SKM-1 (cell line): ENCODE data around the gene LMOD3.
A peak's percentile ranks its signal among the peaks of the same experiment; 100 is the strongest.

Experiments used
- DNase-seq: peaks from one replicate; lab custom pipeline; 2025; ENCODE audit not compliant: unreplicated experiment; lab: John Stamatoyannopoulos, UW

Gene LMOD3

DNA sequence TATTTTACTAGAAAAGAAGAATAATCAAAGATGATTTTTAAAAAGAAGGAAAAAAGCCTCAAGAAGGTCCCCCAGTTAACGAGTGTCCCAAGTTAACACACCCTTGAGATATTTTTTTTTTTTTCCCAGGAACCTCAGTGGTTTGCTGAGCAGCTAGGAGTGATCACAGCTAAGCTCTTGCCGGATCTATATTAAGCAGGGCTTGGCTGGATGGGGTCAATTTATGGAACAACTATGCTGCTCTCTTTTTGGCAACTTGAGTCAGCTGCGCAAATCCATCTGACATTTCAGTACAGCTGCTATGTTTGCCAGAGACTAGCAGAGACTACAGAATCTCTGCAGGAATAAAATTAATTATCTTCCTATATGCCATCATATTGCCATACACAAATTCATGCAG lies at the start of gene LMOD3:
Gene LMOD3, minus strand, starts transcription at position 193 of the 400 bp plus-strand sequence. CDS start 209 bp downstream, outside the sequence.
- no peak for DNase-seq

DNA sequence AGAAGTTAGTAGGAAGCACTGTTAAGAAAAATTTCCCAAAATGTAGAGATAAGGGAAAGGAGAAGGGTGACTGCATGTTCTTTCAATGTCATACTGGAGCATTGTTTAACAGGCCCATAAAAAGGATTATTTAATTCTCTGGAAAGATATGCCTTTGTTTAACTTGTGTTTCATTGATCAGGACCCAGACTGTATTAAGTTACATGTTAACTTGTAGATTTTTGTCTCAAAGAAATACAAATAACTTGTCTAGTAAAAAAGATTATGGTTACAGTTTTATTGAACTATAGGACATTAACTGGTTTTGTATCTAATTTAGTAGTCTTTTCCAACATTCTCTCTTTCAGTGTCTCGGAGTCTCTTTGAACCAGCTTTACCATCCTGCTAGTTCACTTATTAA lies 49.7 kb upstream of the LMOD3 start:
- no peak for DNase-seq

DNA sequence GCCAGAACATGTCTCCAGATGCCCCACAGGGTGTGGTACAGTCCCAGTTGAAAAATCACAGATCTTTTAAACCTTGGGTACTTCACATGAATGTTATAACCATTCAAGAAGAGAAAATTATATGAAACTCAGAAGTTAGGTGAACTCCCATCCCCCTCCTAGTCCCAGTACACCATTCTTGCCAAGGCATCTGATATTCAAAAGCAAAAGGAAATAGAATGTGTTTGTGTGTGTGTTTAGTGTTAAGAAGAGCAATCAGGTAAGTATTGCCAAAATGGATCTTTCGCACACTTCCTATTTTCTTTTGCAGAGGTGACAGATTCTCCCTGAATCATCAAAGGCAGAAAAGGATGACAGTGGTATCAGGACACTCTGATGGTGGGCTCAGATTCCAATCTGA lies 44.1 kb upstream of the LMOD3 start:
- DNase-seq, result no peak

DNA sequence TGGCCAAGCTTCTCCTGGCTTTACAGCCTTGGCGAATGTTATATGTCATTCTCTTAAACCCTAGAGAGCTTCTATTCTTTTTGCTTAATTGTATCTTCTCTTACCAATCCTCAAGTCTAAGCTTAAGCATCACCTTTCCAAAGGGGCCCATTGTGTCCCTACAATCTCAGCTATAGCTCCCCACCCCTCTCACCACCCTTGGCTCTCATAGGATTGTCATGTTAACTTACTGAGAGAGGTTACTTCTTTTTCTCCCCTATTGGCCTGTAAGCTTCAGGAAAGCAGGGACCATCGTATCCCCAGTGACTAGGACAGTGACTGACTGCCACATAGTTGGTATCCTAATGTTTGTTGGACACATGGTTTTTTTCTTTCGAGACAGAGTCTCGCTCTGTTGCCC lies 43.3 kb upstream of the LMOD3 start:
- DNase-seq, result no peak

DNA sequence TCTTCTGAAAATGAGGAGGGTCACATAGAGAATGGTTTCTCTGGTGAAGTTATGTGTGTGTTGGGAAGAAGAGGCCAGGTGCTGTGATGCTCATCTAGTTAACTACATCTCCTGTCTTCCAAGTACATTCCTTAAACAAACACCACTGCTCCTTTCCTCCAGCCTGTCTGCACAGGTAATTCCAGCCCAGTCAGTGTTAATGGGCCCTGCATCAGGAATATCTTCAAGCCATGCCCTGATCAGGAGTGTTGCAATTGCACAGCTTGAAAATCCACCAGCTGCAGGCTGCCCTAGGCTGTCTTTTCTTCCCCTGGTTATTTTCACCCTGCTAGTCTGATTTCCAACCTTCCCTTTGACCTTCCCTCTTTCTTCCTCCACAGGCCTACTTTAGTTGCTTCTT lies 41.9 kb upstream of the LMOD3 start:
- no peak for DNase-seq

DNA sequence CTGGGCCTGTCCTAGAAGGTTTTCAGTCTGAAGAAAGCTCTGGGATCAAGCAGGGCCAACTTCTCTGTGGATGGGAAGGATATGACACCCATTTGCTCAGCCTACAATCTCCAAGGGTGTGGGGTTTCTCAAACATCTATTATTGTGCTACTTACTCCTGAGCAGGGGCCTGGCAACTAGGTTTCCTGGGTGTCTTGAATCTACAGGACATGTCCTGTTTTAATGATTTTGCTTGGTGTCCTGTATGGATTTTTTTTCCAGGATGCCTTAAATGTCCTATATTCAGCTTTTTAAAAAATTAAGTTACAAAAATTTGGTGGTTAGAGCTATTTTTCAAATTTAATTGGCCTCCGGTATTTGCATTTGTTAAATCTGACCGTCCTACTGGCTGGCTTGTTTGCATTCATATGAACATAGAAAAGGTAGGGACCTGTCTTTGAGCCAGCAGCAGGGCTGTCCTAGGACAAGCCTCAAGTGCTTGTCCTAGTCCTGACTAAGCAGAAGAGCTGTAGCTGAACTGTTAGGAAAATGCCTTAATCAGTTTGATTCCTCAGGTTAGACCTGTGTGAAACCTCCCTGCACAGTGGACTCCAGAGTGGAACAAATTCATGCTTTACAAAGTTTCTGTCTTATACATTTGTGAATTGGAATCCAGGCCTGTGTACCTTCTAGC lies 40.0 kb upstream of the LMOD3 start:
- no peak for DNase-seq

DNA sequence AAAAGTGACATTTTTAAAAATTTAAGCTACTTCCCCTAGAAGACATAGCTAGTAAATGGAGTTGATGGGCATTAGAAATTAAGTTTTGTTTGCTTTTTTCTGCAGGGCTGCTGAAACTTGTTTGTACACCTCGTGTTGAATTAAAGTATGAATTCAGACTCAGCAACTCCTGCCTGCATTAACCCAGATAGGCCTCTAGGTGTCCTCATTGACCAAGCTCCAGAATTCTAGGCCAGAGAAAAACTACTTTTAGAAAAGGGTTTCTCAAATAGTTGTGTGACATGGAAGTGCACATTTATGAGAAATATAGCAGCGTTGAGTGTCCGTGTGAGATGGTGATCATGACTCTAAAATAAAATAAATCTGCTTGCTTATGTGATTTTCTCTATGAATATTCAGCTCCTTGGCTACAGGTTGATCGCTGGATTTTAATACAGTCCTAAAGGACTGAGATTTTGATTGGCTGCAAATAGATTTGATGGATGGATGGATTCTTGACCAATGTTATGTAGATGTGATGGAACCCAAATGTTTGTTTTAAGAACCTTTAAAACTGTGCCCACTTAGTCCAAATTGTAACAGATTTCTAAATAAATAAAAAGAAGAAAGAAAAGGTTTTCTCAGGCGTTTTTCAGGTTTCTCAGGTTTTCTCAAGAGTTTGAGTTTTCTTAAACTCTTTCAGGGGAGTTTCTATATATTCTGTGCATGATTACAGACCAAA lies 39.4 kb upstream of the LMOD3 start:
- DNase-seq, result peak; percentile 45

DNA sequence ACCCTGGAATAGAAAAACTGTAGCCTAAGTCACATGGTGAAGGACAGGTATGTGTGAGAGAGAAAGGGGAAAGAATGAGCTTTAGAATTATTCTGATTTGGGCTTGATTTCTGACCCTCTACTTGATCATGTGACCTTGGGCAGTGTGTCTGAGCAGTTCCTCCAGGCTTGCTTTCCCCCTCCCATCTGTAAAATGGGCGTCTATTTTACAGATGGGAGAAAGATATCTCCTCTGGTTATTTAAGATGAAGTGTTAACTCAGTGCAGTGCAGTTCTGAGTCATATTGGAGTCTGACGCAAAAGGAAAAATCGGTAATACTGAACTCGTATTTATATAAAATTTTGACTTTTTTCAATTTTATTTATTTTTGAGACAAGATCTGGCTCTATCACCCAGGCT lies 38.1 kb upstream of the LMOD3 start:
- DNase-seq, result no peak

DNA sequence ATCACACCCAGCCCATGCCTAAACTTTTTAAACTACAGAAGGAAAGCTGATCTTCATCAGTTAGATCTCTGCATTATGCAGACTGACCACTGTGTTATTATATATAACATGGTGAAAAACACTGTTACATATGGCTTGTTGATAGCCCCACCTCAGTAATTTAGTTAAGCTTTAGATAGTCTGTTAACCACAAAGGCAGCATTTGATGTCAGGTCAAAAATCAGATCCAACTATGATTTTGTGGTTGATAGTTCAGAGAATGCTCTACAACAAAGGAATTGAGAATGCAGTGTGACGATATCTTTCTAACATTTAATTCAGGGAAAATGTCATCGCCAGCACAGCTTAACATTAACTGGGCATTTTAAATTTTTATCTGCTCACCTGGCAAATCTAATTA lies 37.7 kb upstream of the LMOD3 start:
- no peak for DNase-seq

DNA sequence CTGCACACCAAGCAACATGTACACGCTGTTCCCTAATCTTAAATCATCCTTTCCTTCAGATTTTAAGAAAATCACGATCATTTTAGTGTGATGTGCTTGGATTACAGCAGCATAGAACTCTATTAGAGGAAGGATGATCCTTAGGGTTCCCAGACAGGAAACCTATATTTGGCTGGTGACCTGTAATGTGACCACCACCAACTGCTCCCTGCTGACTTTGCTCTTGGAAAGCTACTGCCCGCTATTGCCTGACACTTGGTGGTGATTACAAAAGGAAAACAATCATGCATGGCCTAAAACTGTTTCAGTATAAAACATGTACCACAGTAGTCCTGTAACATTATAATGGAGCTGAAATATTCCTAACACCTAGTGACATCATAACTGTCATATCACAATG lies 27.2 kb upstream of the LMOD3 start:
- DNase-seq, result no peak

DNA sequence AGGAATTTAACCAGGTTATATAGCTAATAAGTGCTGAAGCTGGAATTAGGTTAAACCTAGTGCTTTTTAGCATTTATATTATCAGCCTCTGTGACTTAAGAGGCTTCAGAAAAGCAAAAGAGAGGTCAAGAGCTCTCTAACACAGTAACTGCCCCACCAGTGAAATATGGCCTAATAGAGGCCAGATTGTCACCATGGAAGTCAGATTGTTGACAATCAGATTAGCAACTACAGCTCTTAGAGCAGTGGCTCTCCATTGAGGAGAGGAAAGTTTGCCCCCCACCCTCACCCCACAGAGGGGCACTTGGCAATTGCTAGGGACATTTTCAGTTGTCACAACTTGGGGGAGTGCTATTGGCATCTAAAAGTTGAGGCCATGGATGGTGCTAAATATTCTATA lies 23.3 kb upstream of the LMOD3 start:
- DNase-seq, result no peak

DNA sequence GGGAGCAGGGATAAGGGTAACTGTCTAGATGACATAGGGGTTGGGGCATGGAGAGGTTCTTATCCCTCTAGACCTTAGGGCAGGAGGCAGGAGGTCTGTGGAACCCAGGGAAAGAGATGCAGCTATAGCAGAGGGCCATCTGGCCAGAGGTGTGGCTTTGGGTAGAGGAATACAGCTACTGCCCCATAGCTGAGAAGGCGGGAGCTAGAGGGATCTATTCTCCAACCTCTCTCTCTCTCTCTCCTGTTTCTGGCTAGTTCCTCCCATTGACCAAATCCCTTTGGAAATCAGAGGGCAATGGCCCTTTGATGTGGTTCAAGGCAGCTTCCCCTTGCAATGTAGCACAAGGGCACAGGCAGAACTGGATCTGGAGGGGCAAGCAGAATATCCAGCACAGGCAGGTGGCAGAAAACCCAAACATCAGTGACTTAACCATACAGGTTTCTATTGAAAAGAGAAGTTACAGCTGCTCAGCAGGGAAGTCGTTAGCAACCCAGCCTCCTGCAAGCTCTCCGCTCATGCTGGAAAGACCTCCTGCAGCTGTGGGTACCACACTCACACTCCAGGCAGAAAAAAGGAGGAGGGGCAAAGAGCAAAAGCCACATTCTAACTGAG lies 22.3 kb upstream of the LMOD3 start:
- DNase-seq, result no peak

DNA sequence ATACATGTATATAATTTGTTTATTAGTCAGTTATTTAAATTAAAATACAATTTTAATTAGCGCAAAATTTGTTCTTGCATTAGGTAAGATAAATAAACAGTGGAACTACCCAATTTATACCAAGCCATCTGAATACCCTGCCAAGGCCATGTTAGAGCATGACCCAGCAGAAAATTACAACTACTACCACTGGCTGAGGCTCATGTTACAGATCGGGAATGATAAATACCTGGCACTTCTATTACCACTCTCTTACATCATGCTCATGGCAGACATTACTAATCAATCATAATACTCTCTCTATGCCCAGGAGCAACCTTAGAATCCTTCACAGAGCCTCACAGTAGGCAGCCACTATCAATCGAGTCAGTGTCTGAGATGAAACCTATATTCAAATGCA lies 21.2 kb upstream of the LMOD3 start:
- no peak for DNase-seq

DNA sequence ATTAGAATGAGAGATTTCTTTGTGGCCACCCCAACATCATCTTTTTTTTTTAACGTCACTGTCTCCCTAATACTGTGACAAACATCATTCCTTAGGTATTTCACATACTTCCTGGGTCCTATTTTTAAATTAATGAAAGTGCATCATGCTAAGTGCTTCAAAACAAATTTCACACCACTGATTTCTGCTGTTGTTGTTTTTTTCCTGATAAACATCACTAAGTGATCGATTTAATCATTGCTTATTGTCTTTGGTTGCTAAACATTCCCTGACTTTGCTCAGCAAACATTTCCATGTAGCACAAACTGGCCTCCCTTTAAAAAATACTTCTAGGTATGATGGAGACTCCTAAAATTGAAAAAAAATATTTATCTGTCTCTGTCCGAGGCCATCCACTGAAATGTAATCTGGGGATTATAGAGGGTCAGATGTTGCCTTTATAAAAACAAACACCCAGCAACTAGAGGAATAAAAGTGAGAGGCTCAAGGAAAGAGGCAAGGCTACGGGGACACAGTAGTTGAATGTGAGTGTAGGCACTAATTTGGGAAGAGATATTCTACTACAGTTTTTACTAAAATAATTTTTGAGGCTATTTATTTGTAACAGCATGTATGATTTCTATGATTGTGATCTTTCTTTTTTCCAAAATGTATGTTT lies 20.5 kb upstream of the LMOD3 start:
- DNase-seq, result no peak

DNA sequence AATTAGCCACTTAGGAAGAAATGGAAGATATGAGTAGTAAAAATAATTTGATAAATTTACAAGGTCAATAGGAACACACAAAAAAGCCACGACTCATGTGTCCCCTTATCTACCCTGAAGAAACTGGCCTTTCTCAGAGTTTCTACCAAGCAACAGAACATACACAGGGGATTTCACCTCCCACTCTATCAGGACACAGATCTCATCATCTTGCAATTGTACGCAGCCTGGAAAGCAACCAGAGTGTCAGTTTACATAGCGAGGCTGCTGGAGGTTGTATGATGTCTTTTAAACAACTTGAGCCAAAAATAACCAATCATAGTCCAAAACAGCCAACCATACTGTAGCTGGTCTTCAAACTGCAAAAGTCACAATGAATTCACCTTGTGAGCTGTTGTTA lies 19.7 kb upstream of the LMOD3 start:
- no peak for DNase-seq

DNA sequence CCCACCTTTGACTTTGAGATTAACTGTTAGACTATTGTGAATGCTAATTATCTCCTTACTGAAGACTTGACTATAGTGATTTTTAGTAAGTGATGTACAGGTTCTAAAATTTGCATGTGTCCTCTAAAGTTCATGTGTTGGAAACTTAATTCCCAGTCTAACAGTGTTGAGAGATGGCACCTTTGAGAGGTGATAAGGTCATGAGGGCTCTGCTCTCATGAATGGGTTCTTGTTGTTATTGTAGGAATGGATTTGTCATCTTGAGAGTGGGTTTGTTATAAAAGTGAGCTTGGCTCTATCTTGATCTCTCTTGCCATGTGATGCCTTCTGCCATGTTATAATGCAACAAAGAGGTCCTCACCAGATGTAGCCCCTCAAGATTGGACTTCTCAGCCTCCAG lies 18.9 kb upstream of the LMOD3 start:
- no peak for DNase-seq

DNA sequence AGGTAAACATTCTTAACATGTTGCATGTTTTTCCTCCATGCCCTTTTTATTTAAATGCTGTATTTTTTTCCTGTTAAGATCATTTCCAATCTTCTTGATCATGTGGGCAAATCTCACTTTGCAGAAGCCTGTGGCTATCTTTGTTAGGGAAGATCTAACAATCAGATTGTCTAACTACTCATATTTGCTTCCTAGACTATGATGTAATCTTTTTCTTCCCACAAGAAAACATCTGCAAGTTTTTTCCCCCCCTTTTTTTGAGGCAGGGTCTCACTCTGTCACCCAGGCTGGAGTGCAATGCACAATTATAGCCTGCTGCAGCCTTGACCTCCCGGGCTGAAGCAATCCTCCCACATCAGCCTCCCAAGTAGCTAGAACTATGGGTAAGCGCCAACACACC lies 15.0 kb upstream of the LMOD3 start:
- DNase-seq, result no peak

DNA sequence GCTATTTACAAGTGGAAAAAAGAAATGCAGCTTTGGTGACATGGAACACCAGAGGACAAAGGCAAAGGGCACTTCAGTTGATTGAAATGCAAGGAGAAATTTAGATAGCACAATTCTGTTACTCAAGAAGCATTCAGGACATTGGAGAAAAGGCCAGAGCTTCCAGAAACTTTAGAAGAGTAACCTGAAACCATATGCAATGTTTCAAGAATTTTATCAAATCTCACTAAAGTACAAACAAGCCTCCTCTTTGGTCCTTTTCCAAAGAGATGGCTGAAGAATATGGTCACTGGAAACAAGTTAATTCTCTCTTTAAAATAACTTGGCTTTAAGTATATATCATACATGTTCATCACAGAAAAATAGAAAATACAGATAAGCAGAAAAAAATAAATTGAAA lies 14.6 kb upstream of the LMOD3 start:
- no peak for DNase-seq

DNA sequence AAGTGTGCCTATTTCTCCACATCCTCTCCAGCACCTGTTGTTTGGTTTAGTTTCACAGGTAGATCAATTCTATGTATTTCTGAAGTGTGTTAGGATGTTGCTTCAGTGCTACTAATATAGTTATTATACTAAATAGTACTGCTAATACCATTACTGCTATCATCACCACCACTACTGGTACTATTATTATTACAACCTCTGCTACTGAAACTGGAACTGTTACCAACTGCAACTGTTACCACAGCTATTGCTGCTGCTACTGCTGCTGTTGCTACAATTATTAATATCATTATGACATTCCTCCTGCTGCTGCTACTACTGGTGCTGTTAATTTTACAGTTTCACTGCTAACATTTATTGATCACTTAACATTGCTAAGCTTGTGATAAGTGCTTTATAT lies 8.3 kb upstream of the LMOD3 start:
- DNase-seq, result no peak

DNA sequence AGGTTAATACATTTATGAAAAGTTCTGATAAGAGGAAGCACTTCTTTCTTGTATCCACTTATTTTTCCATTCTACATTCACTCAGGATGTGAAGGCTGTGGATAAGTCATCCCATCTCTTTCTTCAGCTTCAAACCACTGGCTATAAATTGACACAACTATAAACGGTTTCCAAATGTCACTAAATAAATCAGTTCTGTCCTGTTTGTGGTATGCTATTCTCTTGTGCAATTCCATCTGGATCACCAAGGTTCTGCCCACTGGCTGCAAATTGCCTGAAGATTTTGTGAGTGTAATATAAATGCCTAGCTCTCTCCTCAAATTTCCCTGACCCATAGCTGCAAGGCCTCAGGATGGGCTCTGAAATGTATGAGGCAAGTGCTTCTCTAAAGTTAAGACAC lies 7.1 kb upstream of the LMOD3 start:
- no peak for DNase-seq

DNA sequence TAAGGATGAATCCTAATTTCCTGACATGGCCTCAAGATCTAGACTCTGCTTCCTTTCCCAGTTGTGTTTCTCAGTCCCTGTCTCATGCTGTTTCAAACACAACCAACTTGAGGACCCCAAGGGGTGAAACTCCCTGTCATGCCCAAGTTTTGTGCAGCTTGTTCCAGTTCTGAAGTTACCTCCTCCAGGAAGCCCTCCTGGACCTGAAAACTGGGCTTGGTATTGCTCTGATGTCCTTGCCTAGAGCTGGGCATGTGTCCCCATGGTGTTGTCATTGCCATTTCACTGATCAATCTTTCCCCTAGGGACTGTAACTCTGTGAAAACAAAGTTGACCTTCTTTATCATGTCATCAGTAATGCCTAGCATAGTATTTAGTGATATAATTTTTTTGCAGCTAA lies 6.1 kb upstream of the LMOD3 start:
- no peak for DNase-seq

DNA sequence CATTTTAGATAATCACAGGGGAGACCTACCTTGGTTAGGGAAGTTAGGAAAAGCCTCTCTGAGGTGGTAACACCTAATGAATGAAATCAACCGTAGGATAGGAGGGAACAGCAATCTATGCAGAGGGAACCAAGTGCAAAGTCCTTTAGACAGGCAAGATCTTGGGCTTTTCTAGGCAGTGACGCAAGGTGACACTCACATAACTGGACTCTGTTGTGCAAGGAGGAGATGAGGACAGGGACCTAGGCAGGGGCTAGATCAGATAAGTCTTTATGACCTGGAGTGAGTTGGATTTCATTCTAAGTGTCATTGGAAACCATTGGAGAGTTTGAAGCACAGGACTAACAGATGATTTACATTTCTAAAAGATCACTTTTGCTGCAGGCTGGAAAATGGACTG lies 4.6 kb upstream of the LMOD3 start:
- no peak for DNase-seq
